DND-41 (cell line): ENCODE data around the gene STRADB.

Experiments used
- ATAC-seq: fragments of 200-7000 bp; cut with Tn5 transposase; 3 replicates; pipeline ENCODE4 v1.9.1; 2021; ENCODE audit warnings: low read depth; ENCODE audit not compliant: insufficient read depth
- DNase-seq: peaks from one replicate; pipeline ENCODE4 v3.0.0-alpha.2; 2020
- H2AFZ ChIP-seq: 2 replicates; pipeline ENCODE4 v1.6.0; 2012; ENCODE audit warnings: low read depth, low read length
- H3K27ac ChIP-seq: 2 replicates; pipeline ENCODE4 v1.5.1; 2012; ENCODE audit warnings: low read length, inconsistent platforms
- H3K27me3 ChIP-seq: fragments of 200-600 bp; sonication (generic); 2 replicates; pipeline ENCODE4 v1.6.0; 2012; ENCODE audit warnings: low read length, mild to moderate bottlenecking, inconsistent platforms; ENCODE audit not compliant: insufficient read depth, poor library complexity
- H3K36me3 ChIP-seq: 2 replicates; pipeline ENCODE4 v1.5.1; 2012; ENCODE audit warnings: low read length, inconsistent platforms; ENCODE audit not compliant: insufficient read depth
- H3K4me1 ChIP-seq: 2 replicates; pipeline ENCODE4 v1.5.1; 2012; ENCODE audit warnings: mild to moderate bottlenecking, low read length; ENCODE audit not compliant: insufficient read depth
- H3K4me2 ChIP-seq: 2 replicates; pipeline ENCODE4 v1.6.0; 2012; ENCODE audit warnings: mild to moderate bottlenecking, moderate library complexity, low read length, inconsistent platforms; ENCODE audit not compliant: insufficient read depth
- H3K4me3 ChIP-seq, 2 experiments: fragments of 200-600 bp in 1 of 2; shearing (Covaris generic) in 1 of 2; 2 replicates each; pipeline ENCODE4 v1.5.1; 2012 to 2016; ENCODE audit warnings: inconsistent platforms in 2 of 2, low read length in 2 of 2, mild to moderate bottlenecking in 2 of 2, low read depth in 1 of 2, moderate library complexity in 1 of 2
- H3K79me2 ChIP-seq: 2 replicates; pipeline ENCODE4 v1.6.0; 2012; ENCODE audit warnings: low read length, inconsistent platforms; ENCODE audit not compliant: insufficient read depth
- H3K9ac ChIP-seq: 2 replicates; pipeline ENCODE4 v1.6.0; 2012; ENCODE audit warnings: low read depth, mild to moderate bottlenecking, inconsistent platforms, low read length, moderate library complexity
- H3K9me3 ChIP-seq: 2 replicates; pipeline ENCODE4 v1.5.1; 2012; ENCODE audit warnings: low read length, moderate library complexity, mild to moderate bottlenecking, inconsistent platforms; ENCODE audit not compliant: insufficient read depth, severe bottlenecking
- H4K20me1 ChIP-seq: 2 replicates; pipeline ENCODE4 v1.6.0; 2012; ENCODE audit warnings: low read length; ENCODE audit not compliant: insufficient read depth
- EZH2 ChIP-seq: IDR thresholded peaks from 3 replicates; pipeline ENCODE4 v1.6.1; 2012; ENCODE audit warnings: borderline replicate concordance, low read depth, mild to moderate bottlenecking, moderate library complexity, low read length, inconsistent platforms; ENCODE audit not compliant: severe bottlenecking
- TF ChIP-seq, protein P1 (sequence below): IDR thresholded peaks from 2 replicates; pipeline ENCODE4 v1.5.1; 2012; ENCODE audit warnings: borderline replicate concordance, low read length, moderate library complexity, mild to moderate bottlenecking; ENCODE audit not compliant: poor library complexity, severe bottlenecking; ENCODE audit errors: extremely low read depth

STRADB gene

DNA sequence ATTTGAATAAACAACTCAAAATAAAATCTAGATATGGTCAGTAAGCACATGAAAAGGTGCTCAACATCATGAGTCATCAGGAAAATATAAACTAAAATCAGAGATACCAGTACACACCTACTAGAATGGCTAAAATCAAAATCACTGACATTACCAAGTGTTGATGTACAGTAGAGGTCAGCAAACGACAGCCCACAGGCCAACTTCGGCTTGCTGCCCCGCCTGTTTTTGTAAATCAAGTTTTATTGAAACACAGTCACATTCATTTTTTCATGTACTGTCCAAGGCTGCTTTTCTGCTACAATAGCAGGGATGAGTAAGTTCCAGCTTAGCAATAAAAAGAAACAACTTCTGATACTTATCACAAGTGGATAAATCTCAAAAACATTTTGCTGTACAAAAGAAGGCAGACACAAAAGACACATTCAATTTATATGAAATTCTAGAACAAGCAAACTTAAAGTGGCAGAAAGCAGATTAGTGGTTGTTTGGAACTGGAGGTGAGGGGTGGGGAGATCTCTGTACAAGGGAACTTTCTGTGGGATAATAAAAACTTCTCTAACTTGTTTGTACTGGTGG is 32.4 kb upstream of the STRADB start:
- no peak overlapping the region for H3K4me2 ChIP-seq
- H4K20me1 ChIP-seq, result no peaks in the 10 kb centered on the region
- no peak overlapping the region for H3K27ac ChIP-seq
- no peak overlapping the region for H3K9ac ChIP-seq
- H3K27me3 ChIP-seq, result no peaks in the 10 kb centered on the region
- no peak for ATAC-seq
- peaks cover 21% of the 10 kb centered on the region for H3K4me1 ChIP-seq
- no peak overlapping the region for H3K4me3 ChIP-seq
- no peak for DNase-seq
- peaks cover 7% of the 10 kb centered on the region for H3K79me2 ChIP-seq
- 0 out of 2 replicates have a peak, but pooled peaks cover 3% of the 10 kb centered on the region for H3K36me3 ChIP-seq
- TF ChIP-seq, protein P1, sequence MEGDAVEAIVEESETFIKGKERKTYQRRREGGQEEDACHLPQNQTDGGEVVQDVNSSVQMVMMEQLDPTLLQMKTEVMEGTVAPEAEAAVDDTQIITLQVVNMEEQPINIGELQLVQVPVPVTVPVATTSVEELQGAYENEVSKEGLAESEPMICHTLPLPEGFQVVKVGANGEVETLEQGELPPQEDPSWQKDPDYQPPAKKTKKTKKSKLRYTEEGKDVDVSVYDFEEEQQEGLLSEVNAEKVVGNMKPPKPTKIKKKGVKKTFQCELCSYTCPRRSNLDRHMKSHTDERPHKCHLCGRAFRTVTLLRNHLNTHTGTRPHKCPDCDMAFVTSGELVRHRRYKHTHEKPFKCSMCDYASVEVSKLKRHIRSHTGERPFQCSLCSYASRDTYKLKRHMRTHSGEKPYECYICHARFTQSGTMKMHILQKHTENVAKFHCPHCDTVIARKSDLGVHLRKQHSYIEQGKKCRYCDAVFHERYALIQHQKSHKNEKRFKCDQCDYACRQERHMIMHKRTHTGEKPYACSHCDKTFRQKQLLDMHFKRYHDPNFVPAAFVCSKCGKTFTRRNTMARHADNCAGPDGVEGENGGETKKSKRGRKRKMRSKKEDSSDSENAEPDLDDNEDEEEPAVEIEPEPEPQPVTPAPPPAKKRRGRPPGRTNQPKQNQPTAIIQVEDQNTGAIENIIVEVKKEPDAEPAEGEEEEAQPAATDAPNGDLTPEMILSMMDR, result no peak
- TF ChIP-seq EZH2, result no peak
- H3K9me3 ChIP-seq, result no peaks in the 10 kb centered on the region
- no peak overlapping the region for H2AFZ ChIP-seq

DNA sequence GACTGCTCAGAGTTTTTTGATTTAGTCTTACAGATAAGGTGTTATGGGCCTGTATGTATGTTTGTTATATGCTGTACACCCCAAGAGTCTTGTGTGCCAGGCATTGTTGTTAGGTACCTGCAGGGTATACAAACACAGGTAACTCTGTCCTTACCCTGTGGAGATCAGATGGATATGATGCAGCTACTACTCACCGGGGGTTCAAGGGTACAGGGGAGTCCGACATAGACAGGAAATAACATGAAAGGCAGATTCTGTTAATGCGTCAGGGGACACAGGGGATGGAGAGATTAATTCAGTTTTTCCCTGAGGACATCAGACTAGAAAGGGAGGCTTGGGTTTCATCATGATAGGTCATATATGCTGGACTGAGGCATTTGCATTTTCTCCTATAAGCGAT is 31.6 kb upstream of the STRADB start:
- Histone ChIP-seq H3K9ac (no peak overlapping the region), H3K27ac (no peak overlapping the region), H3K4me1 (peaks cover 13% of the 10 kb centered on the region), H2AFZ (no peak overlapping the region), H3K79me2 (peaks cover 7% of the 10 kb centered on the region; the same call in 1 of the 2 replicates), H3K9me3 (no peaks in the 10 kb centered on the region), H4K20me1 (no peaks in the 10 kb centered on the region), H3K36me3 (0 out of 2 replicates have a peak, but pooled peaks cover 3% of the 10 kb centered on the region), H3K4me3 (no peak overlapping the region), H3K27me3 (no peaks in the 10 kb centered on the region), H3K4me2 (no peak overlapping the region)
- no peak for TF ChIP-seq EZH2
- TF ChIP-seq, protein P1, result no peak
- no peak for ATAC-seq
- no peak for DNase-seq

DNA sequence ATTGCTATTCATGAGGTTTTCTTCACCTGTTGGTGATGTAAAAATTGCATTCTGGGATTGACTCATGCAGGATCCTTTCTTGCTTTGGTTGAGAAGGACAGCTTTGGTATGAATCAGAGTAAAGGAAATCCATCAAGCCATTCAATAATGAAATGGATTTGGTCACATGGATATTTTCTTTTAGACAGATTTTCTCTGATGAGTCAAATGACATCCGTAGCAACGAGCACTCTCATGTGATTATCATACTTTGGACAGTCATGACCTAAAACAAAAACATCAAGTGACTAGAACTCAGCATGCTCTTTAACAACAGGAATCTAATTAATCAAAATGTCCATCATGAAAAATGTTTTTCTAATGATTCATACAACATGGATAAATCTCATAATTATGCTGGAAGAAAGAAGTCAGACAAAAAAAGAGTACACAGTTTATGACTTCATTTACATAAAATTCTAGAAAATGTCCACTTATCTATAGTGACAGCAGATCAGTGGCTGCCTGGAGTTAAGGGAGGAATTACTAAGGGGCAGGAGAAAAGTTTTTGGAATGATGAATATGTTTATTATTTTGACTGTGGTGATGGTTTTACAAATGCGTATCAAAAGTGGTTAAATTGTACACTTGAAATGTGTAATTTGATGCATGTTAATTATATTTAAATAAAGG is 31.0 kb upstream of the STRADB start:
- Histone ChIP-seq H3K9me3 (no peaks in the 10 kb centered on the region), H3K79me2 (peaks cover 7% of the 10 kb centered on the region; the same call in 1 of the 2 replicates), H3K4me1 (peaks cover 7% of the 10 kb centered on the region), H3K9ac (no peak overlapping the region), H3K4me3 (no peak overlapping the region), H3K4me2 (no peak overlapping the region), H3K27ac (no peak overlapping the region), H3K36me3 (0 out of 2 replicates have a peak, but pooled peaks cover 3% of the 10 kb centered on the region), H2AFZ (no peak overlapping the region), H4K20me1 (no peaks in the 10 kb centered on the region), H3K27me3 (no peaks in the 10 kb centered on the region)
- DNase-seq (no peak), ATAC-seq (no peak)
- no peak for TF ChIP-seq EZH2
- TF ChIP-seq, protein P1, result no peak
